GM10248 (cell line): ENCODE measurements around the gene CNOT4.
A peak's percentile ranks its signal among the peaks of the same experiment; 100 is the strongest.

Experiments
- CTCF ChIA-PET: fragments of 300-600 bp; sonication (Branson Sonifier 250); formaldehyde crosslinking; extraction: SDS; loops from one replicate; lab custom pipeline; 2021; ENCODE audit warnings: antibody characterized with exemption; lab: Yijun Ruan, JAX
- POLR2A ChIA-PET: fragments of 350-650 bp; sonication (Branson Sonifier 250); formaldehyde crosslinking; extraction: SDS; loops from one replicate; lab custom pipeline; 2020; ENCODE audit warnings: antibody characterized with exemption; lab: Yijun Ruan, JAX
- DNase-seq: peaks from one replicate; pipeline ENCODE4 v3.0.0; 2012; ENCODE audit errors: extremely low spot score
- CTCF ChIP-seq: IDR thresholded peaks from 2 replicates; pipeline ENCODE4 v1.5.1; 2012; ENCODE audit warnings: mild to moderate bottlenecking, low read depth; ENCODE audit errors: extremely low read depth, missing control alignments, control extremely low read depth

The CNOT4 gene

GRCh38 chr7:135342887-135343286, 167.0 kb downstream of the CNOT4 start:
- DNase-seq: no peak
- ChIA-PET POLR2A (no interaction called here), CTCF (interaction anchor here (1.1 kb wide), 1 partner anchor 62 kb away, joined by 3 read pairs; no protein-coding TSS in a partner anchor)
- no peak for TF ChIP-seq CTCF

GRCh38 chr7:135341049-135341448, 168.9 kb downstream of the CNOT4 start:
- TF ChIP-seq CTCF: no peak
- ChIA-PET POLR2A (no interaction called here), CTCF (interaction anchor here (1.4 to 1.9 kb wide), 3 partner anchors 9 to 66 kb away, joined by 5 to 11 read pairs (median 7); no protein-coding TSS in a partner anchor)

GRCh38 chr7:135337977-135338550, 171.8 kb downstream of the CNOT4 start:
- no peak for TF ChIP-seq CTCF
- CTCF ChIA-PET: interaction anchor here (6.5 kb wide), 1 partner anchor 58 kb away, joined by 73 read pairs; no protein-coding TSS in a partner anchor
- DNase-seq: no peak
- POLR2A ChIA-PET: no interaction called here

More at GRCh38 chr7:135341049-135341448, 168.9 kb downstream of the CNOT4 start:
- DNase-seq: no peak

GRCh38 chr7:135337506-135337905, 172.4 kb downstream of the CNOT4 start:
- no peak for DNase-seq
- ChIA-PET POLR2A (no interaction called here), CTCF (interaction anchor here (6.5 kb wide), 1 partner anchor 57 kb away, joined by 73 read pairs; no protein-coding TSS in a partner anchor)
- no peak for TF ChIP-seq CTCF

- POLR2A ChIA-PET: no interaction called here
Measured at GRCh38 chr7:135335628-135336139, 174.2 kb downstream of the CNOT4 start.

More at GRCh38 chr7:135335628-135336139, 174.2 kb downstream of the CNOT4 start:
- DNase-seq: peak; percentile 70
- CTCF ChIA-PET: interaction anchor here (0.7 to 6.5 kb wide), 18 partner anchors 10 to 703 kb away, joined by 3 to 73 read pairs (median 5); no protein-coding TSS in a partner anchor
- peak; percentile 38 for TF ChIP-seq CTCF
